Endothelial cell of umbilical vein (primary cell): Measurements from ENCODE around the gene HSH2D. TPM values are rescaled to one million over a fixed set of nuclear protein-coding genes. Genes with fewer than 3 reads are reported as not detected.

Experiments
- BruUV-seq: library from RNA; stranded (reverse); fragments of 400-500 nt; replicated peaks from 2 replicates; lab custom pipeline; 2021; lab: Mats Ljungman, UMichigan
- CTCF ChIA-PET: fragments of 300-600, 350-600 bp; sonication (Branson Sonifier 250); formaldehyde crosslinking; loops from one replicate; lab custom pipeline; 2021; ENCODE audit warnings: antibody characterized with exemption, inconsistent platforms; lab: Charles Lee
- POLR2A ChIA-PET: fragments of 300-600, 350-600 bp; sonication (Branson Sonifier 250); formaldehyde crosslinking; loops from one replicate; lab custom pipeline; 2021; ENCODE audit warnings: antibody characterized with exemption, inconsistent platforms; lab: Charles Lee
- DNase-seq: peaks from one replicate; pipeline ENCODE4 v3.0.0-alpha.2; 2011; ENCODE audit warnings: low read depth, low spot score
- FAIRE-seq: peaks from 2 replicates; lab custom pipeline; 2011; peaks lifted over from hg19 to GRCh38; lab: Jason Lieb, UNC
- H2AFZ ChIP-seq: 2 replicates; pipeline ENCODE4 v1.6.0; 2012; ENCODE audit warnings: low read depth, low read length, control low read depth, inconsistent platforms
- H3K27ac ChIP-seq: 2 replicates; pipeline ENCODE4 v1.5.1; 2011; ENCODE audit warnings: low read depth, mild to moderate bottlenecking, control low read depth, low read length, moderate library complexity; ENCODE audit not compliant: insufficient read depth
- H3K27me3 ChIP-seq, 2 experiments: 2 replicates each; pipeline versions ENCODE4 v1.6.0 to v1.6.1; 2011; ENCODE audit warnings: low read length in 2 of 2, mixed read lengths in 1 of 2; ENCODE audit not compliant: control insufficient read depth in 2 of 2, insufficient read depth in 2 of 2
- H3K36me3 ChIP-seq, 2 experiments: 2 replicates in 1 of 2; 3 replicates in 1 of 2; pipeline ENCODE4 v1.5.1; 2011; ENCODE audit warnings: low read length in 2 of 2, mild to moderate bottlenecking in 1 of 2, moderate library complexity in 1 of 2; ENCODE audit not compliant: control insufficient read depth in 2 of 2, insufficient read depth in 2 of 2; ENCODE audit errors: extremely low read depth in 1 of 2
- H3K4me1 ChIP-seq: 3 replicates; pipeline ENCODE4 v1.5.1; 2011; ENCODE audit warnings: mild to moderate bottlenecking, low read length; ENCODE audit not compliant: control insufficient read depth, insufficient read depth; ENCODE audit errors: extremely low read depth
- H3K4me2 ChIP-seq: 2 replicates; pipeline ENCODE4 v1.6.1; 2011; ENCODE audit warnings: low read length, control low read depth, mixed read lengths; ENCODE audit not compliant: insufficient read depth
- H3K4me3 ChIP-seq, 3 experiments: fragments of 200-600 bp in 1 of 3; sonication (generic), shearing (Covaris generic) in 1 of 3; replicated peaks in 1 of 3; 2 replicates each; pipeline ENCODE4 v1.5.1; 2011 to 2016; ENCODE audit warnings: control low read depth in 3 of 3, low read length in 3 of 3, mild to moderate bottlenecking in 2 of 3, inconsistent platforms in 1 of 3, low read depth in 1 of 3, moderate library complexity in 1 of 3; ENCODE audit not compliant: insufficient read depth in 1 of 3
- H3K79me2 ChIP-seq: 2 replicates; pipeline ENCODE4 v1.6.0; 2012; ENCODE audit warnings: low read length, inconsistent platforms; ENCODE audit not compliant: control insufficient read depth, insufficient read depth
- H3K9ac ChIP-seq: replicated peaks from 2 replicates; pipeline ENCODE3; 2011; ENCODE audit warnings: low read length, control low read depth; ENCODE audit not compliant: insufficient read depth; ENCODE audit errors: extremely low read depth
- H3K9me1 ChIP-seq: replicated peaks from 3 replicates; pipeline ENCODE4 v1.6.0; 2011; ENCODE audit warnings: mild to moderate bottlenecking, low read length; ENCODE audit not compliant: control insufficient read depth, insufficient read depth; ENCODE audit errors: extremely low read depth
- H3K9me3 ChIP-seq: replicated peaks from 2 replicates; pipeline ENCODE4 v1.5.1; 2012; ENCODE audit warnings: low read length, inconsistent platforms; ENCODE audit not compliant: control insufficient read depth, insufficient read depth
- H4K20me1 ChIP-seq: replicated peaks from 2 replicates; pipeline ENCODE3; 2011; ENCODE audit warnings: mild to moderate bottlenecking, low read length; ENCODE audit not compliant: control insufficient read depth, insufficient read depth; ENCODE audit errors: extremely low read depth
- CTCF ChIP-seq, 2 donors: IDR thresholded peaks; 1 replicate in 1 of 2; 2 replicates in 1 of 2; pipeline ENCODE4 v1.5.1; 2011; ENCODE audit warnings: low read length in 2 of 2, mild to moderate bottlenecking in 2 of 2, moderate library complexity in 2 of 2, control low read depth in 1 of 2, inconsistent platforms in 1 of 2, low read depth in 1 of 2; ENCODE audit not compliant: insufficient read depth in 1 of 2; ENCODE audit errors: extremely low read depth in 1 of 2
- EZH2 ChIP-seq: IDR thresholded peaks from 2 replicates; pipeline ENCODE4 v1.6.1; 2012; ENCODE audit warnings: borderline replicate concordance, low read depth, mild to moderate bottlenecking, moderate library complexity, low read length, inconsistent platforms; ENCODE audit not compliant: severe bottlenecking
- FOS ChIP-seq: IDR thresholded peaks from 2 replicates; pipeline ENCODE4 v1.6.1; 2011; ENCODE audit warnings: mild to moderate bottlenecking, low read length, moderate library complexity, borderline replicate concordance; ENCODE audit not compliant: insufficient read depth
- GATA2 ChIP-seq: IDR thresholded peaks from 2 replicates; pipeline ENCODE4 v1.7.0; 2011; ENCODE audit warnings: low read depth, mild to moderate bottlenecking, moderate library complexity, mixed read lengths, low read length; ENCODE audit not compliant: insufficient read length, insufficient read depth
- JUN ChIP-seq: IDR thresholded peaks from 2 replicates; pipeline ENCODE4 v1.6.1; 2011; ENCODE audit warnings: borderline replicate concordance, low read depth; ENCODE audit not compliant: insufficient read length, insufficient read depth
- MAX ChIP-seq: IDR thresholded peaks from 2 replicates; pipeline ENCODE4 v1.6.1; 2011; ENCODE audit not compliant: insufficient read depth, insufficient read length
- MYC ChIP-seq: IDR thresholded peaks from one replicate; pipeline ENCODE4 v1.6.1; 2011; ENCODE audit warnings: mild to moderate bottlenecking, low read depth, low read length
- POLR2A ChIP-seq: IDR thresholded peaks from 2 replicates; pipeline ENCODE4 v1.6.1; 2012; ENCODE audit warnings: low read depth, mild to moderate bottlenecking, control low read depth, low read length
- POLR2AphosphoS5 ChIP-seq: IDR thresholded peaks from 2 replicates; pipeline ENCODE4 v1.6.1; 2012; ENCODE audit warnings: low read depth, mild to moderate bottlenecking, control low read depth, low read length, moderate library complexity; ENCODE audit not compliant: insufficient read depth
- dilution Hi-C: fragments of 300-500 bp; cut with MboI; formaldehyde crosslinking; loops from one replicate; pipeline ENCODE4 v1.15.0; 2019; ENCODE audit warnings: low sequenced_read_pairs; ENCODE audit not compliant: extremely low pct_ligation_motif_present
- intact Hi-C: fragments of 100-400 bp; cut with micrococcal nuclease; formaldehyde crosslinking; loops from one replicate; pipeline ENCODE4 v1.10.0; 2022
- polyA plus RNA-seq, 4 experiments: library from polyadenylated mRNA; depleted of rRNA in 3 of 4; stranded (reverse) in 3 of 4; unstranded in 1 of 4; fragments of >200 nt; gene quantifications; 2 replicates each; pipeline versions ENCODE4 v1.2.1 to v1.2.3, GENCODE V29; 2011 to 2012; ENCODE audit warnings: missing spikeins in 1 of 4
- total RNA-seq: library from RNA; stranded (reverse); gene quantifications from 2 replicates; pipeline ENCODE4 v1.2.3, GENCODE V29; 2021

Gene HSH2D
- total and polyA plus RNA-seq, 2 donors (not counting 3 experiments of a cell fraction or from before 2014, with no cell fraction given), result not detected

GRCh38 chr19:16144216-16144581 lies 714 bp downstream of the HSH2D start:
- dilution Hi-C loops, result no loop called here
- POLR2A ChIA-PET, result no interaction called here
- CTCF ChIA-PET, result interaction anchor here (1.0 kb wide), 1 partner anchor 11 kb away, joined by 3 read pairs; no protein-coding TSS in a partner anchor

GRCh38 chr19:16146112-16146511 lies 2.6 kb downstream of the HSH2D start:
- ChIA-PET POLR2A (interaction anchor here (0.7 kb wide), 1 partner anchor 50 kb away, joined by 3 read pairs; no protein-coding TSS in a partner anchor), CTCF (interaction anchor here (0.7 to 1.0 kb wide), 2 partner anchors 34 to 525 kb away, joined by 3 read pairs; no protein-coding TSS in a partner anchor)
- no peaks in the 10 kb centered on the region for H3K36me3 ChIP-seq
- no peaks in the 10 kb centered on the region for H3K9me3 ChIP-seq
- no peak overlapping the region for H3K4me2 ChIP-seq
- no peak overlapping the region for H3K27ac ChIP-seq
- BruUV-seq, result no TSS peak
- H3K4me3 ChIP-seq, result no peak overlapping the region
- no peak for FAIRE-seq
- dilution Hi-C loops (no loop called here), intact Hi-C loops (no loop called here)
- H3K27me3 ChIP-seq, result peaks cover 0 to 2% of the 10 kb centered on the region in 2 experiments
- DNase-seq, result no peak
- TF ChIP-seq MAX (no peak), EZH2 (no peak), POLR2AphosphoS5 (no peak), POLR2A (no peak), MYC (no peak), JUN (no peak), FOS (no peak), GATA2 (no peak), CTCF (IDR thresholded peaks at IDR 0.05; ENCODE audit: extremely low read depth in 1 of 2, insufficient read depth in 1 of 2, low read depth in 1 of 2, low read length in 2 of 2) (no peak)
- H3K4me1 ChIP-seq, result no peaks in the 10 kb centered on the region
- H3K9me1 ChIP-seq, result no peaks in the 10 kb centered on the region
- H3K9ac ChIP-seq, result no peak overlapping the region
- no peaks in the 10 kb centered on the region for H3K79me2 ChIP-seq
- H4K20me1 ChIP-seq, result no peaks in the 10 kb centered on the region
- no peak overlapping the region for H2AFZ ChIP-seq

More at GRCh38 chr19:16144216-16144581, 714 bp downstream of the HSH2D start:
- H3K9me1 ChIP-seq, result no peaks in the 10 kb centered on the region
- H3K4me1 ChIP-seq, result no peaks in the 10 kb centered on the region
- DNase-seq, result no peak
- H3K4me2 ChIP-seq, result no peak overlapping the region
- H3K27me3 ChIP-seq, result peaks cover 0 to 2% of the 10 kb centered on the region in 2 experiments
- no peak overlapping the region for H2AFZ ChIP-seq
- H3K4me3 ChIP-seq, result no peak overlapping the region
- H4K20me1 ChIP-seq, result no peaks in the 10 kb centered on the region
- no peak for FAIRE-seq
- no peak overlapping the region for H3K27ac ChIP-seq
- no TSS peak for BruUV-seq
- intact Hi-C loops, result no loop called here
- TF ChIP-seq GATA2 (no peak), FOS (no peak), MAX (no peak), EZH2 (no peak), POLR2AphosphoS5 (no peak), MYC (no peak)
- H3K79me2 ChIP-seq, result no peaks in the 10 kb centered on the region
- H3K9me3 ChIP-seq, result no peaks in the 10 kb centered on the region
- no peak overlapping the region for H3K9ac ChIP-seq
- H3K36me3 ChIP-seq, result no peaks in the 10 kb centered on the region
